Thymus (tissue), 11 donors: ENCODE data around the gene HIC1. TPM values are rescaled to one million over a fixed set of nuclear protein-coding genes. Genes with fewer than 3 reads are reported as not detected.

Experiments
- DNase-seq, 9 donors: peaks; one replicate each; pipeline ENCODE4 v3.0.0-alpha.2; 2013; ENCODE audit warnings: low spot score in 9 of 9, low read depth in 6 of 9, missing footprints in 1 of 9
- H3K27ac ChIP-seq, 2 donors: one replicate each; pipeline ENCODE4 v1.5.1; 2013; ENCODE audit warnings: control low read depth in 1 of 2, low read depth in 1 of 2, low read length in 1 of 2, mild to moderate bottlenecking in 1 of 2, moderate library complexity in 1 of 2
- H3K27me3 ChIP-seq, 2 donors: one replicate each; pipeline ENCODE4 v1.5.1; 2013; ENCODE audit warnings: low read length in 1 of 2; ENCODE audit not compliant: control insufficient read depth in 2 of 2, insufficient read depth in 1 of 2
- H3K36me3 ChIP-seq, 2 donors: one replicate each; pipeline ENCODE4 v1.5.1; 2013; ENCODE audit warnings: low read length in 1 of 2, mild to moderate bottlenecking in 1 of 2, moderate library complexity in 1 of 2; ENCODE audit not compliant: control insufficient read depth in 2 of 2, insufficient read depth in 2 of 2
- H3K4me1 ChIP-seq, 2 donors: one replicate each; pipeline ENCODE4 v1.5.1; 2013; ENCODE audit warnings: low read length in 2 of 2; ENCODE audit not compliant: control insufficient read depth in 2 of 2, insufficient read depth in 2 of 2
- H3K4me3 ChIP-seq, 2 donors: one replicate each; pipeline ENCODE4 v1.5.1; 2013; ENCODE audit warnings: low read length in 2 of 2, control low read depth in 1 of 2, mild to moderate bottlenecking in 1 of 2
- H3K9me3 ChIP-seq, 2 donors: one replicate each; pipeline ENCODE4 v1.5.1; 2013; ENCODE audit warnings: low read length in 1 of 2, mild to moderate bottlenecking in 1 of 2; ENCODE audit not compliant: control insufficient read depth in 2 of 2, insufficient read depth in 1 of 2
- WGBS: extraction: QIAGEN DNeasy Blood & Tissue Kit; methylation state at CpG from one replicate; pipeline ENCODE4 v1.1.7; 2013; 5-methylcytosine and 5-hydroxymethylcytosine counted together
- polyA plus RNA-seq: library from polyadenylated mRNA; stranded (reverse); fragments of 200-250 nt; gene quantifications from one replicate; pipeline ENCODE4 v1.2.3, GENCODE V29; 2013
- total RNA-seq: library from RNA; stranded (reverse); fragments of 120-200 nt; gene quantifications from one replicate; pipeline ENCODE4 v1.2.4, GENCODE V29; 2013
- donor health status: healthy.

Gene HIC1
- total and polyA plus RNA-seq, 2 donors: 4.2 to 11.8 TPM

DNA sequence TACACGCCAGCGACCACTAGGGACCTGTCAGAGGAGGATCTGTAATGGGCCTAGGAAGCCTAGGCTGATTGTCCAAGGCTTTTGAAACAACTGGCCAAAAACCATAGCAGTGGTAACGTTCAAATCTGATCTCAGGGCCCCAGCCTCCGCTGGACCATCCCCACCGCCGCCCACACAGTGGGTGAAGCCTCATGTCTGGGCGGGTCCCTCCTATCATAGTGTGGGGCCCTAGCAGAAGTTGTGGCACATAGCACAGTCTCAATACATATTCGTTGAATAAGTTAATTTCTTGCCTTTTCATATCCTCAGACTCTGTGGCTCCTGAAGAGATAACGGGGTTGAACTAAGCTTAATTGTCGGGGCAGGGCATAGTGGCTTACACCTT, 24.1 kb upstream of the HIC1 start:
- Histone ChIP-seq H3K9me3 (peaks cover 0 to 5% of the 10 kb centered on the region in 2 donors), H3K27ac (no peak overlapping the region), H3K4me1 (peaks cover 0 to 25% of the 10 kb centered on the region in 2 donors), H3K36me3 (peaks cover 2 to 7% of the 10 kb centered on the region in 2 donors), H3K27me3 (peaks cover 26 to 46% of the 10 kb centered on the region in 2 donors), H3K4me3 (peak overlapping the region; percentile 64 to 91)
- no peak for DNase-seq
- 39% methylated on average over 10 of the region's 10 CpGs for WGBS

DNA sequence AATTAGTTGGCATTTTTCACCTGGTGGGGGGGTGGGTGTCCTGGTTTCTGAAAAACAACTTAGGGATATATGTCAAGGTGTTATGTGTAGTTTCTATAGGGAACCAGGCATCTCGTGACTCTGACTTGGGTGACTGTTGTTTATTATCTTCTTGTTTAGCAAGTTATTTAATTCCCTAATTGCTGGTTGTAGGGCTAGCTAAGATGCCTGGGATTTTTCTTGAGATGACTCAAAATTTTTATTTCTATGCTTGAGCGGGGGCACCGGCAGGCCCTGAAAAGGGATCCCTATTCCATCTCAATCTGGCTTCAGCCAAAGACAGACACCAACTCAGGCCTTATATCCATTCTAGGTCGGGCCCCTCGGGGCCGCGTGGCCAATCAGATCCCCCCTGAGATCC, 21.8 kb upstream of the HIC1 start:
- Histone ChIP-seq H3K36me3 (peaks cover 14 to 23% of the 10 kb centered on the region in 2 donors), H3K9me3 (peaks cover 0 to 5% of the 10 kb centered on the region in 2 donors), H3K27ac (no peak overlapping the region), H3K27me3 (peaks cover 11 to 22% of the 10 kb centered on the region in 2 donors), H3K4me1 (peaks cover 0 to 20% of the 10 kb centered on the region in 2 donors), H3K4me3 (no peak overlapping the region)
- DNase-seq: no peak
- 97% methylated on average over 7 of the region's 7 CpGs for WGBS

DNA sequence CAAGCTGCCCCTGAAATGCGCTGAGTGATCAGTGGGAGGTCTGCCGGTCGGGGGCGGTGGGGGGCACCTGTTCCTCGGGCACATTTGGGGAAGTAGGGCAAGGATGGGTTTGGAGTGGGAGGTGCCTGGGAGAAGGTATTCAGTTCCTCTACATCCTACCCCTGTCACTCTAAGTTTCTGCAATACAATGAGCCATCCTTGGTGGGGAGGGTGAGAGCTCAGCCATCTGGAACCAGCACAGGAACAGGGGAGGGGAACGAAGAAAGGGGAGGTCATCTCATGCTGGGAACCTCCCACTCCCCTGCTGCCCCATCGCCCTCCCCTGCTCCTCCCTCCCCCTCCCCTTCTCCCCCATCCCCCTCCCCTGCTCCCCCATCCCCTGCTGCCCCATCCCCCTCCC, 20.7 kb upstream of the HIC1 start:
- WGBS: 96% methylated on average over 7 of the region's 7 CpGs
- Histone ChIP-seq H3K4me3 (no peak overlapping the region), H3K27me3 (peaks cover 5 to 12% of the 10 kb centered on the region in 2 donors), H3K4me1 (peaks cover 0 to 17% of the 10 kb centered on the region in 2 donors), H3K36me3 (peaks cover 14 to 23% of the 10 kb centered on the region in 2 donors), H3K27ac (no peak overlapping the region), H3K9me3 (peaks cover 0 to 5% of the 10 kb centered on the region in 2 donors)
- DNase-seq: no peak

DNA sequence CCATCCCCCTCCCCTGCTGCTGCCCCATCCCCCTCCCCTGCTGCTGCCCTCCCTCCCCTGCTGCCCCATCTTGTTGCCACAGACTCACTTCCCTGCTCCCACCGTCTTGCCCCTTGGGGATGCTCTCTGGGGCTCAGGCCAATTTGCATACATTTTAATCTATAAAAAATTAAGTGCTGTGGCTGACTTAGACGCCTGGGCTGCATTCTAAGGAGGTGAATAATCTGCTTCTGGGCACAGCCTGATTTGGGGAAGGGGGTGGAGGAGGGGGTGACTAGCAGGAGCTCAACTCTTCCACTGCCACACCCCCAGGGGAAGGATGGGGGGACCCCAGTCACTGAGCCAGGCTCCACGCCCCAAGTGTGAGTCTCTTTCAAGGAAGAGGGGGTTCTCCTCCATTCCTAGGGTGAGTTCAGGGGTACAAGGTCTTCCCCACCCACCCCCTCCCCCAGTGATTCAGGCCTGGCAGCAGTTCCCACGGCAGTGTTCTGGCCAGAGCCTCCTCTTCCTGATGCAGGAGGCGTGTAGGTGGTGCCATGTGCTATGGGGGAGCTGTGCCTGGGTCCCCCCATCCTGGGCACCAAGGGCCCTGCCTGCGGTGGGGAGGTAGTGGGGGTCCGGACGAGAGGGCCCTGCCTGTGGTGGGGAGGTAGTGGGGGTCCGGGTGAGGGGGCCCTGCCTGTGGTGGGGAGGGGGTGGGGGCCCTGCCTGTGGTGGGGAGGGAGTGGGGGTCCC, 19.9 kb upstream of the HIC1 start:
- Histone ChIP-seq H3K27me3 (peaks cover 0 to 3% of the 10 kb centered on the region in 2 donors), H3K4me1 (peaks cover 0 to 11% of the 10 kb centered on the region in 2 donors), H3K4me3 (no peak overlapping the region), H3K36me3 (peaks cover 14 to 24% of the 10 kb centered on the region in 2 donors), H3K27ac (no peak overlapping the region), H3K9me3 (peaks cover 0 to under 1% of the 10 kb centered on the region in 2 donors)
- WGBS: 82% methylated on average over 8 of the region's 9 CpGs
- no peak for DNase-seq

DNA sequence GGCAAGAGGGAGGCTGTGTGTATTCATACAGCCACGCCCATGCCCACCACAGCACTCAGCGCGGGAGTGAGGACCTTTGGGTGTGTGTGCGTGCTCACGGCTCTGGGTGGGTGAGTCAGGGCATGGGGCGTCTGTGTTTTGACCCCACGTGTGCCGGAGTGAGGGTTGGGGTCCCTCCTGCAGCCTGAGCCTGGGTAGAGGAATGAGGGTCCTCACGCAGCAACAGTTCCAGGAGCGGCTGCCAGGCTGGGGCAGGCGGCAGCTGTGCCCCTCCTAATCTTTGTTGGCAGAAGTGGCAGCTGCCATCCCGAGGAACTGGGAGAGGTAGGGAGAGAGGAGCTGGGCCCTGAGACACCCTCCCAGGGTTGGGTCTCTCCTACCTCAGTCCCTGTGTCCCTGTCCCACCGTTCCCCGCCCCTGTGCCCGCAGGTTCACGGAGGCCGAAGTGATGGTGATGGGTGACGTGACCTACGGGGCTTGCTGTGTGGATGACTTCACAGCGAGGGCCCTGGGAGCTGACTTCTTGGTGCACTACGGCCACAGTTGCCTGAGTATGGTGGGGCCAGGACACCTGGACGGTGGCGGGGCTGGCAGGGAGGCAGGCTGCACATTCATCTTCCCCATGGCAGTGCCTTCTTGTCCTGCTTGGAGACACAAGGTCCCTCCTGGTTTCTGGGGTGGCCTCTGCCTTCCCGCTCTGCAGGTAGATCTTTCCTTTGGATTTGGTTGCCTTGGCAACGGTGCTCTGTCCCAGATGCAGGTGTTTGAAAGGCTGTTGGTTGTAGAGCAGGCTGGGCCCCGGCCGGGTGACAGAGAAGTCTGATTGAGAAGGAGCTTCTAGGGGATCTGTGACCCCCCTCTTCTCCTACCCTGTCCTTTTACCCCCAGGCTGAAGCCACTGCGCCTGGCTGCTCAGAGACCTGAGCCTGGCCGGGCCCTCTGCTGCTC, 19.1 kb upstream of the HIC1 start:
- Histone ChIP-seq H3K36me3 (peaks cover 15 to 25% of the 10 kb centered on the region in 2 donors), H3K27me3 (no peaks in the 10 kb centered on the region), H3K4me3 (no peak overlapping the region), H3K4me1 (peaks cover under 1 to 4% of the 10 kb centered on the region in 2 donors), H3K27ac (no peak overlapping the region), H3K9me3 (no peaks in the 10 kb centered on the region)
- no peak for DNase-seq
- WGBS: 97% methylated on average over 29 of the region's 29 CpGs

DNA sequence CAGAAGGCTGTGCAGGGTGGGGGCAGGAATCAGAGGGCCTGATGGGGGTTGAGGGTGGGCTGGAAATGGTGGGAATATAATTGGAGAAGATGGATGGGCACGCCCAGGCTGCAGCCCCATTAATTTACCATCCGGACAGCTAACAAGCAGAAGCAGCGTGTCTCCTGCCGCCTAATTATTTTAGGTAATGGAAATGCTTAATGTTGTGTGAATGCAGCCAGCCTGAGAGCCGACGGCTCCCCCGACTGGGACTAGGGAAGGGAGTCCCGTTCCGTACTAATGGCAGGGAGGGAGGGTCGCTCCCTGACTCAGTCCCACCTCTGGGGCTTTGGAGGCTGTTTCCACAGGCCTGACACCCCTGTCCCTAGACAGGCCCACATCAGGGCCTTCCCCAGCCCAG, 17.7 kb upstream of the HIC1 start:
- Histone ChIP-seq H3K9me3 (no peaks in the 10 kb centered on the region), H3K36me3 (peaks cover 19 to 25% of the 10 kb centered on the region in 2 donors), H3K27me3 (no peaks in the 10 kb centered on the region), H3K4me3 (no peak overlapping the region), H3K4me1 (peaks cover 7 to 8% of the 10 kb centered on the region in 2 donors), H3K27ac (no peak overlapping the region)
- WGBS: 97% methylated on average over 10 of the region's 10 CpGs
- no peak for DNase-seq

DNA sequence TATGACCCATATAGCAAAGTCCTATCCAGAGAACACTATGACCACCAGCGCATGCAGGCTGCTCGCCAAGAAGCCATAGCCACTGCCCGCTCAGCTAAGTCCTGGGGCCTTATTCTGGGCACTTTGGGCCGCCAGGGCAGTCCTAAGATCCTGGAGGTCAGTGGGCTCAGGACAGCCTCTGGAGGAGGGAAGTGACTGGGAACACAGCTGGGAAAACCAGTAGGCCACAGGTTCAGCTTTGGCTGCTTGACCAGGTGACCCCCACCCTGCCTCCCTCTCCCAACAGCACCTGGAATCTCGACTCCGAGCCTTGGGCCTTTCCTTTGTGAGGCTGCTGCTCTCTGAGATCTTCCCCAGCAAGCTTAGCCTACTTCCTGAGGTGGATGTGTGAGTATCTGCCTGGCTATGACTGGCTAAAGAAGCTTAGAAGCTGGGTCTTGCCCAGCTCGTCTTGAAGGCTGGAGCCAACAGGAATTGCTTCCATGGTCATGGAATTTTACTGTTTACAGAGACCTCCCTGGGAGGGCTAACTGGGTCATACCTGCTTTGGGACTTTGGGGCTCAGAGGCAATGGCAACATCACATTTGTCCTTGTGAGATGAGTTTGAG, 14.6 kb upstream of the HIC1 start:
- Histone ChIP-seq H3K4me3 (no peak overlapping the region), H3K36me3 (peaks cover 26 to 28% of the 10 kb centered on the region in 2 donors), H3K27me3 (no peaks in the 10 kb centered on the region), H3K9me3 (no peaks in the 10 kb centered on the region), H3K4me1 (peaks cover 15 to 23% of the 10 kb centered on the region in 2 donors), H3K27ac (no peak overlapping the region)
- WGBS: 97% methylated on average over 7 of the region's 7 CpGs
- no peak for DNase-seq

DNA sequence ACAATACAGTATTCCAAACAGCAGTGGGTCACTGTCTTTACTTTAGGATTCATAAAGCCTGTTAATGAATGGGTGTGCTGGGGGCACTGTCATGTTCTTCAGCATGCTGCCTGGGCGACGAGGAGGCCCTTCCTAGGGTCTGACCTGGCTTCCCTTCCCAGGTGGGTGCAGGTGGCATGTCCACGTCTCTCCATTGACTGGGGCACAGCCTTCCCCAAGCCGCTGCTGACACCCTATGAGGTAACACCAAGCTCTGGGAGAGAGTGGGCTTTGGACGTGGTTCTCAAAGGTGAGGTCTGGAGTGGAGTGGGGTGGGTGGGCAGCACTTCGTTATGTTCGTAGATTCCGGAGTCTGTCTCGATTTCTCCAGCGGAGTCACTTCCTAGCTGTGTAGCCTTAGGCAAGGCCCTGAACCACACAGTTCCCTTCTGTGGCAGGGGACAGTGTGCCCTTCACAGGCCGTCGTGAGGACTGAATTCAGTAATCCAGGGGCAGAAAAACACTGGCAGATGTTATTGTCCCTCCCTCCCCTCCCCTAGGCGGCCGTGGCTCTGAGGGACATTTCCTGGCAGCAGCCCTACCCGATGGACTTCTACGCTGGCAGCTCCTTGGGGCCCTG, 13.9 kb upstream of the HIC1 start:
- Histone ChIP-seq H3K27me3 (no peaks in the 10 kb centered on the region), H3K36me3 (peaks cover 24 to 26% of the 10 kb centered on the region in 2 donors), H3K4me3 (peak overlapping the region; percentile 54 to 76), H3K4me1 (peaks cover 15 to 23% of the 10 kb centered on the region in 2 donors), H3K9me3 (no peaks in the 10 kb centered on the region), H3K27ac (peak overlapping the region in 1 of 2 donors; percentile 72)
- WGBS: 76% methylated on average over 16 of the region's 16 CpGs
- no peak for DNase-seq
